NCI-H2107 (cell line): ENCODE data around the gene EPS8.
"Not testable (repeated sequence)": the region's sequence is repeated elsewhere in the genome, so short reads cannot be mapped to it uniquely, and the experiment has no call there.

Experiments used
- DNase-seq: peaks from one replicate; lab custom pipeline; 2025; lab: John Stamatoyannopoulos, UW

Gene EPS8

DNA sequence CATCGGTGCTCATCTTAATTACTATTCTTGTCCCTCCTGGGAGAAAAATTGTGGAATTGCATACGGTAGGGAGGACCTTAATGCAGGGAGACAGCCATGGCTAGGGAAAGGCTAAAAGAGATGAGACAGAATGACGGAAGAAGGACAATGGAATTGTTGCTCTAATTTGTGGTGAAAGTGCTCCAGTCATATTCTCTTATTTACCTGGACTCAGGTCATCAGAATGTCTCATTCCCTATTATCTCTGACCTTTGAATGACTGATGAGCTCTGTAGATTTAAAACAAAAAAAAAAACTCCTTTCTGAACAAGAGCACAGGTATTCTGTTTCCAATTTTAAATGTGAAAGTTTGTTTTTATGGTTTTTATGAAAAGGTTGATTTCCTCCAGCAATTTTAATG lies 8.6 kb upstream of the EPS8 start:
- DNase-seq = no peak

GRCh38 chr12:15796493-15797141 lies 7.4 kb upstream of the EPS8 start:
- no peak for DNase-seq

- no peak for DNase-seq
Observed at GRCh38 chr12:15794836-15795235, 5.6 kb upstream of the EPS8 start.

GRCh38 chr12:15794196-15794595 lies 5.0 kb upstream of the EPS8 start:
- no peak for DNase-seq

DNA sequence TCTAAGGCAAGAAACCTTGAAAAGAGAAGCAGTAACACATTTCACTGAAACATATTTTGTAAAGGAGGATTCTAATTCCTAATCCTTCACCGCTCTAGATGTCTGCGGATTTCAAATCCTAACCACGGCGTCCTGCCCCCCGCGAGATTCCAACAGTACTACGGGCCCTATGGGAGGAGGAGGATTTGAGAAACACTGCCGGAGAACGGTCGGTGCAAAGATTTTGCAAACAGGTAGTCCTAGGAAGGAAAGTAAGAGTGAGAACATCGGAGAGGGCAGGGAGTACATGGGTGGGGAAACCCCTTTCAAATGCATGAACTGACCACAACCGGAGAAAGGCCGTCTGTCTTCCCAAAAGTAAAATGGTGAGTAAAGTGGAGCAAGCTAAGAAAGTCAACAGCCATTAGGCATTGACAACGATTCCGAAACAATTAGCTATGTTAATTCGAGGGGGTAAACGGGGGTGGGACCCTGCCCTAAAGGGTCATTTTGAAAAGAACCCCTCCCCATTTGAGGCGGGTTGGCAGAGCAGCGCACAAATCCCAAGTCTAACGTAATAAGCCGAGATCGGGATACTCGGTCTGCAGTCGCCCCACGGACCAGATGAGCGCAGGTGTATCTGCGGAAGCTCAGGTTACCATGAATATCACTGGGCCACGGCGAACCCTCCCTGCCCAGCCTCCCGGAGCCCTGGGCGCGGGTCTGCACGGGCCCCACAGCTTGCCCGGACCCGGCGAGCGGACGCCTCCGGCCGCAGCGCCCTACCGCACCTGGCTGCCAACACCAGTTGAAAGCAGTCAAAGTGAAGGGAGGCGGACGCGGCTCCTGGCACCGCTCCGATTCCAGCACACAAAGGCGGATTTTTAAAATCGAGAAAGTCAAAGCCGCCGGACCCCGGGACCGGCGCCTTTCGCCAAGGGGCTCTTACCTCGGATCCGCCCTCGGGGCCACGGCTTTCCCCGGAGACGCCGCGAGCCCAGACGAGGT lies 662 bp downstream of the EPS8 start:
- peak; percentile 15 for DNase-seq

- DNase-seq = no peak
Observed at GRCh38 chr12:15787778-15788177, 1.4 kb downstream of the EPS8 start.

DNA sequence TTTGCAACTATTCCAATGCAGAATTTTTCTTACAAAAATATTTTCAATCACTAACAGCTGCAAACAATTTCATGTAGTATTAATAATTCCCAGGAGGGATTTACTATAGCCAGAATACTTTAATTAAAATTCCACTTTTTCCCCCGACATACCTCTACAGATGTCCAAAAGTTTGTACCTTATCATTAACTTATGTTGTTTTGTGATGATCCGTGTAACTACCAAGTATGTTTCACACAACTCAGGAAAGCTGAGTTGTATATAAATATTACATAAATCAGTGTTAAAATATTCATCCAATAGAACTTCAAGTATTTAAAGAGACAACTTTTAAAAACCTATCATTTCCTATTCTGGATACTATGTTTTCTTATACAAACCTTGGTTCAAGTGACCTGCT lies 2.4 kb downstream of the EPS8 start:
- DNase-seq = no peak

- DNase-seq = no peak
Observed at GRCh38 chr12:15783288-15783687, 5.9 kb downstream of the EPS8 start.

- no peak for DNase-seq
Observed at GRCh38 chr12:15782667-15783066, 6.5 kb downstream of the EPS8 start.

DNA sequence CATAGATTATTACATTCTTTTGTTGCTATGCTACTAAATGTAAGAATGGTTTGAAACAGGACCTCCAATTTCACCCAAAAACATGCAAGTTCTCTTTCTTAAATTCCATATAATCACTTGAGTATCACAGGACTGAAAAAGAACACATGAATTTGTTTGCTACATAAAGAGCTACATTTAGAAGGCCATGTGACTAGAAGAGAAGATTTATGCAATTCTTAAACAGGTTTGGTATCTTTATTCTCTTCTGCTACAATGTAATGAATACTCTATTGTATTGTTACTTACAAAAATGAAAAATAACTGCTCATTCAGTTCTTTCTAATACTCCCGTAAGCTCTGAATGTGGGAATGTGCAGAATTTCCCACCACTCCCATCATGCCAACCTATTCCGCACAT lies 9.3 kb downstream of the EPS8 start:
- no peak for DNase-seq

- no peak for DNase-seq
Observed at GRCh38 chr12:15778126-15778525, 11.1 kb downstream of the EPS8 start.

DNA sequence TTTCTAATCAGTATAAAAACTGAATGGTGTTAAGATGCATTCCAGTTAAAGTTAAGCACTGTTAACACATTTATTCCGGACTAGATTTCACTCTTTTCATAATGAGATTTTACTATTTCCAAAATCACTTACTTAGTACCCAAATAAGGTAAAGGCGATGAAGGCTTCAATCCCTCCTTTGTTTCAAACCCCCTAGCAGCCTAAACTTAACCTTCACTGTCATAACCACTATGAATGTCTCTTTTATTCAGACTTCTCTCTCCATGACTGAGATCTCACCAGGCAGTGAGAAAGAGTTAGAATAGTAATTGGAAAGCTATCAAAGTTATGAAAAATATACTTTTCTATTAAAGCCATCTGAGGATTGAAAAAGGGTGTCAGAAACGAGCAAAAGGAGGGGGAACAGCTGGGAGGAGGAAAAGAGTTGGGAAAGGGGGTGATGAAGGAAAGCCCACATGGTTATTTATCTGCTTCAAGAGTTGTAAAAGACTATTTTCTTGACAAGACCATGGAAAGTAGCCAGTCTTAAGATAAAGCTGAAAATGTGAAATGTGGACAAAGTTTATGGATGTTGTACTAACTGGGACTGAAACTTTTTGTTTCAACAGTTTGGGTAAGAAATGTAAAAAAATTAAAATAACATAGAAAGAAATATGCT lies 11.7 kb downstream of the EPS8 start:
- DNase-seq = no peak

- DNase-seq = no peak
Observed at GRCh38 chr12:15776532-15776931, 12.7 kb downstream of the EPS8 start.

DNA sequence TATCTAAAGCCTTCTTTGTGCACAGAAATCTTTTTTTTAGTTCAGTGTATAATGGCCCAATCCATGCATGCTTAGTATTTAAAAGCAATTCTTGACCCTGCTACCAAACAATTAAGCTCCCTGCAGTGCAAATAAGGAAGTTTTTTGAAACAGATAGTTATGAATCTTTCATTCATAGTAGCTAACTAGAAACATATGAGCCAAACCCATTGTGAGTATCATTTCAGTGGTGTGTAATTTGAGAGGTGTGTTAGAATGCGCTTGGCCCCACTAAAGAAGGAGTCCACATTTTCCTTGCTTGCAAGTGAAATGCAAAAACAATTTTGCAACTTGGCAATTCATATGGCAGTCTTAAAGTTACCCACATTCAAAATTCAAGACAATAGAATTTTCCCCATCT lies 14.4 kb downstream of the EPS8 start:
- peak; percentile 20 for DNase-seq

- no peak for DNase-seq
Observed at GRCh38 chr12:15772405-15773018, 16.7 kb downstream of the EPS8 start.

DNA sequence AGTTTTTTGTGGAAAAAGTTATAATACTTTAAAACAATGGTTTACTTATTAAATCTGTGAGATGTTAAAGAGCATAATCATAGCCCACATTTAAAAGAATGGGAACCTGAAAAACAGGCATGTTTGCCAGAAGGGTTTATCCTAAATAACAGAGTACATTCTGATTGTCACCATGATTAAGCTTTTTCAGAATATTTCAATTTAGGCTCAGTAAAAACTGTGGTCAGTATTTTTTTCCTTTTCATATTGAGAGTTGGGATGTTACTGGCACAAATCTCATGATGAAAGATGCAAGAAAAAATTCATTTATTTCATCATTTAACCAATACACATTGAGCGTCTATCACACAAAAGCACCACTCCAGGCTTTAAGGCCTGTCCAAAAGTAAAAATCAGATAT lies 18.6 kb downstream of the EPS8 start:
- no peak for DNase-seq

GRCh38 chr12:15770021-15770420 lies 19.2 kb downstream of the EPS8 start:
- no peak for DNase-seq

DNA sequence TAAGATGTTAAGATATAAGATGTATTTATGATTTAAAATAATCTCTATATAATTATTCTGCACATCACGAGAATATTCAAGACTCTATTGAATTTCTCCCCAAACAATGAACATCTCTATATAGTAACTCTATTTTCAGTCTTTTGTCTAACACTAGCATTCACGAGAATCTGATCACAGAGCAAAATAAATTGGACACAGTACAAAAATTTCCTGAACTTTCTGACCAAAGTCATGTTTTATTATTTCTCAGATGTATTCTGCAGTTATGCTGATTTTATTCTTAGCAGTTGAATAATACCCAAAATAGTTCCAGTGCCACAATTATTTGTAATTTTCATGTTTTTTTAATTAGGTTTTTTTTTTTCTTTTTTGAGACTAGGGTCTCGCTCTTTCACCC lies 19.6 kb downstream of the EPS8 start:
- no peak for DNase-seq

DNA sequence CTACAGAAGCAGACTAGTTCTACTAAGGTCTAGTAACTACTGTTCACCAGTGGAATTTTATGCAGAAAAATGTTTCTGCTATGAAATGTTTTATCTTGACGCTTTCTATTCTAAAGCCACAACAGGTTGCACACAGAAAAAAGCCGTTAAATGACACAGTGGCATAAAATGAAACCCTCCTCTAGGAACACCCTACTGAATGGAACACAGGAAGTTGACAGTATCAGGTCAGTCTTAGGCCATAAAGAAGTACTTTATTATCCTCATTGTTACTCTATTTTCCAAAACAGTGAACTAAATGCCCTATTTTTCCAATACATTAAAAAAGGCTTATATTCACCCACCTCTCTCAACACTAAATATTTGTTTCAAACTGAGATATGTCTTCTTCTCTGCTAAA lies 21.9 kb downstream of the EPS8 start:
- DNase-seq = no peak

GRCh38 chr12:15763328-15763727 lies 25.9 kb downstream of the EPS8 start:
- no peak for DNase-seq

GRCh38 chr12:15762162-15762561 lies 27.0 kb downstream of the EPS8 start:
- not testable (repeated sequence) for DNase-seq

- DNase-seq = no peak
Observed at GRCh38 chr12:15757553-15758255, 31.5 kb downstream of the EPS8 start.
